ENCODE results near the gene SLC4A1AP.
"Not testable (repeated sequence)": the region's sequence is repeated elsewhere in the genome, so short reads cannot be mapped to it uniquely, and the experiment has no call there.

Gene SLC4A1AP

GRCh38 chr2:27663285-27664153 is at the start of gene SLC4A1AP, which contains the start of gene SUPT7L:
Gene SLC4A1AP, plus strand, starts transcription at chr2:27663889. Its CDS starts 26 bp downstream, at chr2:27663915.
Gene SUPT7L, minus strand, starts transcription at chr2:27663614. Its CDS starts 1,422 bp downstream, at chr2:27662192.
- DNase-seq (ENCODE audit: extremely low spot score), result peak; percentile 75
- POLR2A ChIA-PET, result interaction anchor here (0.9 to 2.0 kb wide), 9 partner anchors 8 to 283 kb away, joined by 3 to 11 read pairs (median 6); partner anchors contain the start of genes CCDC121, GPN1, PPM1G and ZNF513
- CTCF ChIA-PET, result interaction anchor here (1.1 kb wide), 1 partner anchor 20 kb away, joined by 3 read pairs; no protein-coding TSS in a partner anchor
- TF ChIP-seq ZNF384 (IDR thresholded peaks at IDR 0.05) (no peak), PKNOX1 (IDR thresholded peaks at IDR 0.05) (peak; percentile 81), SUZ12 (IDR thresholded peaks at IDR 0.05) (no peak), SP1 (IDR thresholded peaks at IDR 0.05) (no peak), HDGF (IDR thresholded peaks at IDR 0.05; ENCODE audit: borderline replicate concordance) (no peak), LEF1 (IDR thresholded peaks at IDR 0.05; ENCODE audit: borderline replicate concordance) (peak; percentile 73; the same call in 1 of the 2 replicates), NFRKB (IDR thresholded peaks at IDR 0.05) (peak; percentile 96), FOXM1 (IDR thresholded peaks at IDR 0.05; ENCODE audit: borderline replicate concordance) (peak; percentile 59; the same call in 1 of the 2 replicates), TARDBP (IDR thresholded peaks at IDR 0.05) (peak; percentile 71; the same call in 1 of the 2 replicates), BHLHE40 (IDR thresholded peaks at IDR 0.05; ENCODE audit: borderline replicate concordance) (no peak), ARNT (IDR thresholded peaks at IDR 0.05) (no peak), L3MBTL2 (conservative IDR thresholded peaks at IDR 0.05) (0 out of 2 replicates have a peak, but pooled peaks have one; percentile 5), FOXK2 (IDR thresholded peaks at IDR 0.05) (peak; percentile 73; the same call in 1 of the 2 replicates), CTBP1 (IDR thresholded peaks at IDR 0.05; ENCODE audit: borderline replicate concordance) (peak; percentile 99), FOXA1 (IDR thresholded peaks at IDR 0.05) (no peak), ELF4 (IDR thresholded peaks at IDR 0.05) (peak; percentile 77)

- CTCF ChIA-PET, result no interaction called here
- POLR2A ChIA-PET, result interaction anchor here (1.2 kb wide), 1 partner anchor 14 kb away, joined by 5 read pairs; the partner anchor contains the start of genes CCDC121 and GPN1
- no peak for DNase-seq (ENCODE audit: extremely low spot score)
- no peak for TF ChIP-seq SUZ12 (IDR thresholded peaks at IDR 0.05)
- no peak for TF ChIP-seq SP1 (IDR thresholded peaks at IDR 0.05)
- no peak for TF ChIP-seq ELF4 (IDR thresholded peaks at IDR 0.05)
- no peak for TF ChIP-seq FOXA1 (IDR thresholded peaks at IDR 0.05)
- TF ChIP-seq PKNOX1 (IDR thresholded peaks at IDR 0.05), result no peak
- TF ChIP-seq TARDBP (IDR thresholded peaks at IDR 0.05), result no peak
- TF ChIP-seq L3MBTL2 (conservative IDR thresholded peaks at IDR 0.05), result no peak
Observed at GRCh38 chr2:27613985-27614384, 49.7 kb upstream of the SLC4A1AP start.

- TF ChIP-seq ZNF384 (IDR thresholded peaks at IDR 0.05), result no peak
- POLR2A ChIA-PET, result no interaction called here
- no peak for DNase-seq (ENCODE audit: extremely low spot score)
- CTCF ChIA-PET, result no interaction called here
Observed at GRCh38 chr2:27615316-27615715, 48.4 kb upstream of the SLC4A1AP start.

- CTCF ChIA-PET, result no interaction called here
Observed at GRCh38 chr2:27621524-27621923, 42.2 kb upstream of the SLC4A1AP start.

GRCh38 chr2:27622921-27623384 is 40.7 kb upstream of the SLC4A1AP start:
- no peak for DNase-seq (ENCODE audit: extremely low spot score)
- TF ChIP-seq FOXK2 (IDR thresholded peaks at IDR 0.05), result no peak
- no peak for TF ChIP-seq HDGF (IDR thresholded peaks at IDR 0.05; ENCODE audit: borderline replicate concordance)
- no peak for TF ChIP-seq SUZ12 (IDR thresholded peaks at IDR 0.05)
- no peak for TF ChIP-seq PKNOX1 (IDR thresholded peaks at IDR 0.05)
- TF ChIP-seq NFRKB (IDR thresholded peaks at IDR 0.05), result no peak
- TF ChIP-seq BHLHE40 (IDR thresholded peaks at IDR 0.05; ENCODE audit: borderline replicate concordance), result no peak
- no peak for TF ChIP-seq LEF1 (IDR thresholded peaks at IDR 0.05; ENCODE audit: borderline replicate concordance)
- TF ChIP-seq FOXA1 (IDR thresholded peaks at IDR 0.05), result no peak
- POLR2A ChIA-PET, result no interaction called here
- CTCF ChIA-PET, result no interaction called here

More at GRCh38 chr2:27621524-27621923, 42.2 kb upstream of the SLC4A1AP start:
- DNase-seq (ENCODE audit: extremely low spot score), result no peak
- no peak for TF ChIP-seq L3MBTL2 (conservative IDR thresholded peaks at IDR 0.05)
- TF ChIP-seq SP1 (IDR thresholded peaks at IDR 0.05), result no peak
- TF ChIP-seq BHLHE40 (IDR thresholded peaks at IDR 0.05; ENCODE audit: borderline replicate concordance), result no peak
- no peak for TF ChIP-seq FOXA1 (IDR thresholded peaks at IDR 0.05)
- no peak for TF ChIP-seq NFRKB (IDR thresholded peaks at IDR 0.05)
- TF ChIP-seq ELF4 (IDR thresholded peaks at IDR 0.05), result no peak
- no peak for TF ChIP-seq FOXM1 (IDR thresholded peaks at IDR 0.05; ENCODE audit: borderline replicate concordance)
- no peak for TF ChIP-seq CTBP1 (IDR thresholded peaks at IDR 0.05; ENCODE audit: borderline replicate concordance)
- no peak for TF ChIP-seq ARNT (IDR thresholded peaks at IDR 0.05)
- TF ChIP-seq LEF1 (IDR thresholded peaks at IDR 0.05; ENCODE audit: borderline replicate concordance), result no peak
- POLR2A ChIA-PET, result no interaction called here

- ChIA-PET CTCF (no interaction called here), POLR2A (no interaction called here)
- no peak for DNase-seq (ENCODE audit: extremely low spot score)
- TF ChIP-seq HDGF (IDR thresholded peaks at IDR 0.05; ENCODE audit: borderline replicate concordance) (no peak), SUZ12 (IDR thresholded peaks at IDR 0.05) (no peak), LEF1 (IDR thresholded peaks at IDR 0.05; ENCODE audit: borderline replicate concordance) (no peak), PKNOX1 (IDR thresholded peaks at IDR 0.05) (no peak), FOXK2 (IDR thresholded peaks at IDR 0.05) (no peak), SP1 (IDR thresholded peaks at IDR 0.05) (no peak), FOXA1 (IDR thresholded peaks at IDR 0.05) (no peak), NFRKB (IDR thresholded peaks at IDR 0.05) (no peak), L3MBTL2 (conservative IDR thresholded peaks at IDR 0.05) (no peak), ZNF384 (IDR thresholded peaks at IDR 0.05) (no peak), ELF4 (IDR thresholded peaks at IDR 0.05) (no peak), ARNT (IDR thresholded peaks at IDR 0.05) (no peak), FOXM1 (IDR thresholded peaks at IDR 0.05; ENCODE audit: borderline replicate concordance) (no peak), TARDBP (IDR thresholded peaks at IDR 0.05) (no peak), BHLHE40 (IDR thresholded peaks at IDR 0.05; ENCODE audit: borderline replicate concordance) (no peak), CTBP1 (IDR thresholded peaks at IDR 0.05; ENCODE audit: borderline replicate concordance) (no peak)
Observed at GRCh38 chr2:27624943-27625342, 38.7 kb upstream of the SLC4A1AP start.

GRCh38 chr2:27626323-27626722 is 37.4 kb upstream of the SLC4A1AP start:
- DNase-seq (ENCODE audit: extremely low spot score); CTCF ChIA-PET; POLR2A ChIA-PET: not testable (repeated sequence)

- DNase-seq (ENCODE audit: extremely low spot score), result not testable (repeated sequence)
Observed at GRCh38 chr2:27626921-27627320, 36.8 kb upstream of the SLC4A1AP start.

More at GRCh38 chr2:27626921-27627320, 36.8 kb upstream of the SLC4A1AP start:
- CTCF ChIA-PET, POLR2A ChIA-PET: not testable (repeated sequence)
